Ishikawa (cell line): Measurements from ENCODE around the gene POLR3A.

ENCODE experiments used
- CEBPB ChIP-seq: IDR thresholded peaks from 2 replicates; pipeline ENCODE4 v1.6.1; 2012
- CREB1 ChIP-seq: IDR thresholded peaks from 2 replicates; pipeline ENCODE4 v1.6.1; 2012; ENCODE audit warnings: low read depth
- EGR1 ChIP-seq: IDR thresholded peaks from 2 replicates; pipeline ENCODE4 v1.6.1; 2012
- EP300 ChIP-seq: IDR thresholded peaks from 2 replicates; pipeline ENCODE4 v1.6.1; 2012; ENCODE audit warnings: borderline replicate concordance
- FOXM1 ChIP-seq: IDR thresholded peaks from 2 replicates; pipeline ENCODE4 v1.6.1; 2012; ENCODE audit warnings: low read depth, borderline replicate concordance
- NFIC ChIP-seq: IDR thresholded peaks from 2 replicates; pipeline ENCODE4 v1.6.1; 2012
- RAD21 ChIP-seq: IDR thresholded peaks from 2 replicates; pipeline ENCODE4 v1.6.1; 2012; ENCODE audit warnings: low read depth
- REST ChIP-seq: IDR thresholded peaks from 2 replicates; pipeline ENCODE4 v1.6.1; 2012; ENCODE audit warnings: low read depth, mild to moderate bottlenecking
- TAF1 ChIP-seq: IDR thresholded peaks from 2 replicates; pipeline ENCODE4 v1.6.1; 2012; ENCODE audit warnings: low read depth, mild to moderate bottlenecking
- TCF12 ChIP-seq: IDR thresholded peaks from 2 replicates; pipeline ENCODE4 v1.6.1; 2012; ENCODE audit warnings: low read depth
- TEAD4 ChIP-seq: IDR thresholded peaks from 2 replicates; pipeline ENCODE4 v1.6.1; 2012
- YY1 ChIP-seq: IDR thresholded peaks from 2 replicates; pipeline ENCODE4 v1.6.1; 2012; ENCODE audit warnings: low read depth
- ZBTB7A ChIP-seq: IDR thresholded peaks from 2 replicates; pipeline ENCODE4 v1.6.1; 2012; ENCODE audit warnings: low read depth
- TF ChIP-seq, protein P1 (sequence below): IDR thresholded peaks from 2 replicates; pipeline ENCODE4 v1.6.1; 2012
- TF ChIP-seq, protein P2 (sequence below): IDR thresholded peaks from 2 replicates; pipeline ENCODE4 v1.6.1; 2012

The POLR3A gene

GRCh38 chr10:77959384-77959783, 69.9 kb downstream of the POLR3A start:
- TF ChIP-seq YY1 (no peak), NFIC (no peak), REST (no peak), FOXM1 (no peak), EP300 (no peak), TEAD4 (no peak), TCF12 (no peak), CREB1 (no peak), RAD21 (no peak)
- TF ChIP-seq, protein P1, sequence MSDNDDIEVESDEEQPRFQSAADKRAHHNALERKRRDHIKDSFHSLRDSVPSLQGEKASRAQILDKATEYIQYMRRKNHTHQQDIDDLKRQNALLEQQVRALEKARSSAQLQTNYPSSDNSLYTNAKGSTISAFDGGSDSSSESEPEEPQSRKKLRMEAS = no peak

- TF ChIP-seq TAF1 (no peak), FOXM1 (no peak), CEBPB (no peak), RAD21 (no peak), CREB1 (no peak), TCF12 (no peak), REST (no peak), EP300 (no peak)
- TF ChIP-seq, protein P1 = no peak
Measured at GRCh38 chr10:77955136-77955535, 74.2 kb downstream of the POLR3A start.

GRCh38 chr10:77949167-77949566, 80.1 kb downstream of the POLR3A start:
- no peak for TF ChIP-seq REST
- TF ChIP-seq, protein P2, sequence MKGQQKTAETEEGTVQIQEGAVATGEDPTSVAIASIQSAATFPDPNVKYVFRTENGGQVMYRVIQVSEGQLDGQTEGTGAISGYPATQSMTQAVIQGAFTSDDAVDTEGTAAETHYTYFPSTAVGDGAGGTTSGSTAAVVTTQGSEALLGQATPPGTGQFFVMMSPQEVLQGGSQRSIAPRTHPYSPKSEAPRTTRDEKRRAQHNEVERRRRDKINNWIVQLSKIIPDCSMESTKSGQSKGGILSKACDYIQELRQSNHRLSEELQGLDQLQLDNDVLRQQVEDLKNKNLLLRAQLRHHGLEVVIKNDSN = 0 out of 2 replicates have a peak, but pooled peaks have one; percentile 56
- TF ChIP-seq ZBTB7A = peak; percentile 23; the same call in 1 of the 2 replicates
- no peak for TF ChIP-seq CREB1
- peak; percentile 22; the same call in 1 of the 2 replicates for TF ChIP-seq RAD21
- TF ChIP-seq NFIC = peak; percentile 92
- TF ChIP-seq FOXM1 = peak; percentile 83; the same call in 1 of the 2 replicates
- peak; percentile 43; the same call in 1 of the 2 replicates for TF ChIP-seq CEBPB
- TF ChIP-seq, protein P1 = peak; percentile 78
- TF ChIP-seq TCF12 = peak; percentile 96
- TF ChIP-seq TAF1 = peak; percentile 55; the same call in 1 of the 2 replicates
- TF ChIP-seq TEAD4 = peak; percentile 95
- TF ChIP-seq EGR1 = no peak
- peak; percentile 49; the same call in 1 of the 2 replicates for TF ChIP-seq YY1
- peak; percentile 95 for TF ChIP-seq EP300

DNA sequence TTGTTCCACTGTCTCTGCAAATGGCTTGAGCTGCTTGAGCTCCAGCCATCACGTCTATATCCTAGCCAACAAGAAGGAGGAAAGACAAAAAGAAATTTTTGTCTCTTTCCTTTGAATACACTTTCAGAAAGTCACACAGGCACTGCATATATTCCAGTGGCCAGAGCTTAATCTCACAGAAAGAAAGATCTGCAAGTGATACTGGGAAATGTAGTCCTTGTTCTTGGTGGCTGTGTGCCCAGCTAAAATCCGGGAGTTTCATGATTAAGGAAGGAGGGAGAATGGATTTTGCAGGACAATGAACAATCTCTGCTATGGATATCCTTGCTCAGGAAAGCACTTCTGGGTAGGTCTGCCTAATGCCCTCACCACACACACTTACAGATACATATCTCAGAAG, 83.2 kb downstream of the POLR3A start:
- TF ChIP-seq, protein P2 = no peak
- no peak for TF ChIP-seq FOXM1
- TF ChIP-seq CEBPB = no peak
- no peak for TF ChIP-seq RAD21
- TF ChIP-seq, protein P1 = no peak
- no peak for TF ChIP-seq REST
- no peak for TF ChIP-seq TEAD4
- no peak for TF ChIP-seq EGR1
- TF ChIP-seq EP300 = no peak
- no peak for TF ChIP-seq ZBTB7A
- TF ChIP-seq TCF12 = no peak
- no peak for TF ChIP-seq NFIC
